ENCODE measurements around the gene ARPC2.

The ARPC2 gene

GRCh38 chr2:218219934-218220333 is 2.9 kb downstream of the ARPC2 start:
- DNase-seq (ENCODE audit: extremely low spot score): no peak
- ChIA-PET POLR2A (interaction anchor here (1.1 kb wide), 1 partner anchor 50 kb away, joined by 4 read pairs; the partner anchor contains the start of genes AAMP and PNKD), CTCF (no interaction called here)
- TF ChIP-seq ELF4 (IDR thresholded peaks at IDR 0.05) (no peak), L3MBTL2 (conservative IDR thresholded peaks at IDR 0.05) (no peak), LEF1 (IDR thresholded peaks at IDR 0.05; ENCODE audit: borderline replicate concordance) (no peak), BHLHE40 (IDR thresholded peaks at IDR 0.05; ENCODE audit: borderline replicate concordance) (no peak), FOXM1 (IDR thresholded peaks at IDR 0.05; ENCODE audit: borderline replicate concordance) (no peak), FOXA1 (IDR thresholded peaks at IDR 0.05) (no peak), HDGF (IDR thresholded peaks at IDR 0.05; ENCODE audit: borderline replicate concordance) (no peak), NFRKB (IDR thresholded peaks at IDR 0.05) (no peak)

GRCh38 chr2:218221000-218221399 is 4.0 kb downstream of the ARPC2 start:
- POLR2A ChIA-PET: no interaction called here
- CTCF ChIA-PET: interaction anchor here (1.2 kb wide), 1 partner anchor 175 kb away, joined by 3 read pairs; no protein-coding TSS in a partner anchor
- TF ChIP-seq TARDBP (IDR thresholded peaks at IDR 0.05) (no peak), LEF1 (IDR thresholded peaks at IDR 0.05; ENCODE audit: borderline replicate concordance) (no peak), ELF4 (IDR thresholded peaks at IDR 0.05) (no peak), SUZ12 (IDR thresholded peaks at IDR 0.05) (no peak), ZNF384 (IDR thresholded peaks at IDR 0.05) (no peak), HDGF (IDR thresholded peaks at IDR 0.05; ENCODE audit: borderline replicate concordance) (no peak), FOXA1 (IDR thresholded peaks at IDR 0.05) (no peak), FOXM1 (IDR thresholded peaks at IDR 0.05; ENCODE audit: borderline replicate concordance) (no peak), PKNOX1 (IDR thresholded peaks at IDR 0.05) (no peak)
- DNase-seq (ENCODE audit: extremely low spot score): no peak

GRCh38 chr2:218223046-218223445 is 6.1 kb downstream of the ARPC2 start:
- DNase-seq (ENCODE audit: extremely low spot score): no peak
- ChIA-PET CTCF (no interaction called here), POLR2A (no interaction called here)
- TF ChIP-seq HDGF (IDR thresholded peaks at IDR 0.05; ENCODE audit: borderline replicate concordance) (no peak), BHLHE40 (IDR thresholded peaks at IDR 0.05; ENCODE audit: borderline replicate concordance) (no peak), NFRKB (IDR thresholded peaks at IDR 0.05) (no peak), FOXM1 (IDR thresholded peaks at IDR 0.05; ENCODE audit: borderline replicate concordance) (no peak), CTBP1 (IDR thresholded peaks at IDR 0.05; ENCODE audit: borderline replicate concordance) (no peak), FOXK2 (IDR thresholded peaks at IDR 0.05) (no peak), ZNF384 (IDR thresholded peaks at IDR 0.05) (no peak), L3MBTL2 (conservative IDR thresholded peaks at IDR 0.05) (no peak), SP1 (IDR thresholded peaks at IDR 0.05) (no peak), FOXA1 (IDR thresholded peaks at IDR 0.05) (no peak), SUZ12 (IDR thresholded peaks at IDR 0.05) (no peak), ARNT (IDR thresholded peaks at IDR 0.05) (no peak), LEF1 (IDR thresholded peaks at IDR 0.05; ENCODE audit: borderline replicate concordance) (no peak), PKNOX1 (IDR thresholded peaks at IDR 0.05) (no peak), TARDBP (IDR thresholded peaks at IDR 0.05) (no peak), ELF4 (IDR thresholded peaks at IDR 0.05) (no peak)

- TF ChIP-seq L3MBTL2 (conservative IDR thresholded peaks at IDR 0.05) (no peak), FOXK2 (IDR thresholded peaks at IDR 0.05) (no peak), ARNT (IDR thresholded peaks at IDR 0.05) (no peak), FOXA1 (IDR thresholded peaks at IDR 0.05) (no peak), HDGF (IDR thresholded peaks at IDR 0.05; ENCODE audit: borderline replicate concordance) (no peak)
- ChIA-PET CTCF (no interaction called here), POLR2A (interaction anchor here (2.0 kb wide), 1 partner anchor 8 kb away, joined by 9 read pairs; the partner anchor contains the start of gene ARPC2)
- DNase-seq (ENCODE audit: extremely low spot score): no peak
Measured at GRCh38 chr2:218224186-218224585, 7.2 kb downstream of the ARPC2 start.

GRCh38 chr2:218226903-218227302 is 9.9 kb downstream of the ARPC2 start:
- DNase-seq (ENCODE audit: extremely low spot score): no peak
- CTCF ChIA-PET: interaction anchor here (0.8 kb wide), 1 partner anchor 30 kb away, joined by 4 read pairs; no protein-coding TSS in a partner anchor
- POLR2A ChIA-PET: no interaction called here
- TF ChIP-seq LEF1 (IDR thresholded peaks at IDR 0.05; ENCODE audit: borderline replicate concordance) (no peak), ZNF384 (IDR thresholded peaks at IDR 0.05) (no peak), BHLHE40 (IDR thresholded peaks at IDR 0.05; ENCODE audit: borderline replicate concordance) (no peak), PKNOX1 (IDR thresholded peaks at IDR 0.05) (no peak), SUZ12 (IDR thresholded peaks at IDR 0.05) (no peak), TARDBP (IDR thresholded peaks at IDR 0.05) (no peak), HDGF (IDR thresholded peaks at IDR 0.05; ENCODE audit: borderline replicate concordance) (no peak), L3MBTL2 (conservative IDR thresholded peaks at IDR 0.05) (no peak), FOXM1 (IDR thresholded peaks at IDR 0.05; ENCODE audit: borderline replicate concordance) (no peak), SP1 (IDR thresholded peaks at IDR 0.05) (no peak)

- CTCF ChIA-PET: no interaction called here
- no peak for DNase-seq (ENCODE audit: extremely low spot score)
- no peak for TF ChIP-seq NFRKB (IDR thresholded peaks at IDR 0.05)
- TF ChIP-seq SP1 (IDR thresholded peaks at IDR 0.05): no peak
- no peak for TF ChIP-seq FOXK2 (IDR thresholded peaks at IDR 0.05)
- no peak for TF ChIP-seq ZNF384 (IDR thresholded peaks at IDR 0.05)
- TF ChIP-seq ARNT (IDR thresholded peaks at IDR 0.05): no peak
- TF ChIP-seq FOXA1 (IDR thresholded peaks at IDR 0.05): no peak
- no peak for TF ChIP-seq PKNOX1 (IDR thresholded peaks at IDR 0.05)
- TF ChIP-seq L3MBTL2 (conservative IDR thresholded peaks at IDR 0.05): no peak
- TF ChIP-seq FOXM1 (IDR thresholded peaks at IDR 0.05; ENCODE audit: borderline replicate concordance): no peak
- no peak for TF ChIP-seq BHLHE40 (IDR thresholded peaks at IDR 0.05; ENCODE audit: borderline replicate concordance)
- TF ChIP-seq LEF1 (IDR thresholded peaks at IDR 0.05; ENCODE audit: borderline replicate concordance): no peak
- POLR2A ChIA-PET: interaction anchor here (1.5 kb wide), 1 partner anchor 41 kb away, joined by 6 read pairs; the partner anchor contains the start of genes AAMP and PNKD
Measured at GRCh38 chr2:218228366-218229090, 11.5 kb downstream of the ARPC2 start.

All from HEK293T (cell line).